Nucleus accumbens (tissue), 56 donors: Measurements from ENCODE around the gene FNIP1.
"Not testable (repeated sequence)": the region's sequence is repeated elsewhere in the genome, so short reads cannot be mapped to it uniquely, and the experiment has no call there.

ENCODE experiments used
- DNase-seq, 56 donors: peaks; one replicate each; lab custom pipeline; 2025; lab: John Stamatoyannopoulos, UW

FNIP1 gene

DNA sequence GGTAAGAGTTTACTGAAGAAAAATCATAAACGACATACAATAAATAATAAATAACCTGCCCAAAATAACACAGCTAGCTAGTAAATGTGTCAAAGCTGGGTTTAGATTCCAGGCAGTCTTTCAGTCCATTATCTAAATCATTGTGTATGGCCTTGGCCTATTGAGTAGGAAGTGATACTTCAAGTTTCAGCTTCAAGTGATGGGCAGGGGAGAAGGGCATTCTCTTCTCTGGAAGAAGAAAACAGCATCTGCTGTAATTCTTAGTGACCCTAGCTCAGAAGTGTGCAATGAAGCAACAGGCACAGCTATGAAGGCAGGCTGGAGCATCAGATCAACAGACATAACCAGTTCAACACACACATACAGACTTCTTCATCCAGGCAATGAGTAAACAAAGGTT is 42.5 kb downstream of the FNIP1 start:
- no peak for DNase-seq

DNA sequence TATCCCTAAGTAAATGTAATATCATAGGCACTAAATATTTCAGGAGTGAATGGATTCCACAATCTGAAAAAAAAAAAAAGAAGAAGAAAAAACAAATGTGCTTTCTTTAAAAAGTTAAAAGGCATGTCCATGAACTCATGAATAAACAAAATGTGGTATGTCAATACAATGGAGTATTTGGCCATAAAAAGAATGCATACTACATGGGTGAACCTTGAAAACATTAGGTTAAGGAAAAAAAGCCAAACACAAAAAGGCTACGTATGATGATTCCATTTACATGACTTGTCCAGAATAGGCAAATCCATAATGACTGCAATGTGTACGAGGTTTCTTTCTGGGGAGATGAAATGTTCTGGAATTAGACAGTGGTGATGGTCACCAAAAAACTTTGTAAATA is 45.3 kb downstream of the FNIP1 start:
- DNase-seq = no peak

GRCh38 chr5:131749723-131750470 is 46.9 kb downstream of the FNIP1 start:
- DNase-seq = no peak

GRCh38 chr5:131749138-131749537 is 47.7 kb downstream of the FNIP1 start:
- DNase-seq = no peak

DNA sequence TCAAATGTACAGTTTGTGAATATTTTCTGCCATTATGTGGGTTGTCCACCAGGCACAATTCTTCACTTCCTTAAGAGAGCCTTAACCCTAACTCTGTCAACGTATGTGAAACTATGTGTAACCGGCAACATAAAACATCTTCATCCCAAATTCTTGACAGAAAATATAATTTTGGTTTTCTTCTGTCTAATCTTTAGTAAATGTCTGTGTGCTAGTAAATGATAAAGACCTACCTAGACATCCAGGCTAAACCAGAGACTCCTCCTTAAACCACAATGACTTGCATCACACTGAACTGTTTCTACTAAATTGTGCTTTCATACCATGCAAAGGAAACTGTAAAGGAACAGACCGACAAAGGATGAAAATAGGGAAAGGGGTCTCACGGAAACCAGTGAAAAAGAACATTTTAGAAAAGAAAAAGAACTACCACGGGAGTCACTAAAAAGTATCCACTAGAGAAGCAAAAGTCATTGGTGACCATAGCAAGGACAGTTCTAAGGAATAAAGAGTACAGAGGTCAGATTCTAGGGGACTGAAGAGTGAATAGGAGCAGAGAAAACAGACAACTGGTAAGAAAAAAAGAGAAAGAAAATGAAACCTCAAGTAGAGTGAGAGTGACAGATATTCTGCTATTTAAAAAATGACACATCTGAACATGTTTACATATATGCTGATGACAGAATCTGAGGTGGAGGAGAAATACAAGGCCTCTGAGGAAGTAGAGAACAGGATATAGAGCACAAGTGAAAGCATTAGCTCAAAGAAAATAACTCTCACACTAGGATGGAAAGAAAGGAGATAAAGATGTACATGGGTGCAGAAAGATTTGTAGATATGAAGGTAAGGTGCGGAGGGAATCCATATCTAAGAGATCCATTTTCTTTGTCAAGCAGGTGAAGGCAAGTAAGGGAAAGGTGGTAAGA is 49.4 kb downstream of the FNIP1 start:
- DNase-seq = no peak

DNA sequence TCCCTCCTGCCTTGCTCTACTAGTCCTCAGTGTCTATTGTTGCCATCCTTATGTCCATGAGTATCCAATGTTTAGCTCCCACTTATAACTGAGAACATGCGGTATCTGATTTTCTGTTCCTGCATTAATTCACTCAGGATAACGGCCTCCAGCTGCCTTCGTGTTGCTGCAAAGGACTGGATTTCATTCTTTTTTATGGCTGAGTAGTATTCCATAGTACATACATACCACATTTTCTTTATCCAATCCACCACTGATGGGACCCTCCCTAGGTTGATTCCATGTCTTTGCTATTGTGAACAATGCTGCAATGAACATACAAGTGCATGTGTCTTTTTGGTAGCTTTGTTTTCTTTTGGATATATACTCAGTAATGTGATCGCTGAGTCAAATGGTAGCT is 50.4 kb downstream of the FNIP1 start:
- no peak for DNase-seq

GRCh38 chr5:131745703-131746102 is 51.1 kb downstream of the FNIP1 start:
- no peak for DNase-seq

- no peak for DNase-seq
These were observed 51.7 kb downstream of the FNIP1 start for GRCh38 chr5:131745155-131745554.

- DNase-seq = no peak
These were observed 56.3 kb downstream of the FNIP1 start for GRCh38 chr5:131740477-131740876.

GRCh38 chr5:131735393-131735792 is 61.4 kb downstream of the FNIP1 start:
- no peak for DNase-seq

- not testable (repeated sequence) for DNase-seq
These were observed 61.9 kb downstream of the FNIP1 start for GRCh38 chr5:131734939-131735338.

- not testable (repeated sequence) for DNase-seq
These were observed 67.5 kb downstream of the FNIP1 start for GRCh38 chr5:131729292-131729691.

DNA sequence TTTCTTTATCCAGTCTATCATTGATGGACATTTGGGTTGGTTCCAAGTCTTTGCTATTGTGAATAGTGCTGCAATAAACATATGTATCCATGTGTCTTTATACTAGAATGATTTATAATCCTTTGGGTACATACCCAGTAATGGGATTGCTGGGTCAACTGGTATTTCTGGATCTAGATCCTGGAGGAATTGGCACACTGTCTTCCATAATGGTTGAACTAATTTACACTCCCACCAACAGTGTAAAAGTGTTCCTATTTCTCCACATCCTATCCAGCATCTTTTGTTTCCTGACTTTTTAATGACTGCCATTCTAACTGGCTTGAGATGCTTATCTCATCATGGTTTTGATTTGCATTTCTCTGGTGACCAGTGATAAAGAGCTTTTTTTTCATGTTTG is 72.7 kb downstream of the FNIP1 start:
- not testable (repeated sequence) for DNase-seq

DNA sequence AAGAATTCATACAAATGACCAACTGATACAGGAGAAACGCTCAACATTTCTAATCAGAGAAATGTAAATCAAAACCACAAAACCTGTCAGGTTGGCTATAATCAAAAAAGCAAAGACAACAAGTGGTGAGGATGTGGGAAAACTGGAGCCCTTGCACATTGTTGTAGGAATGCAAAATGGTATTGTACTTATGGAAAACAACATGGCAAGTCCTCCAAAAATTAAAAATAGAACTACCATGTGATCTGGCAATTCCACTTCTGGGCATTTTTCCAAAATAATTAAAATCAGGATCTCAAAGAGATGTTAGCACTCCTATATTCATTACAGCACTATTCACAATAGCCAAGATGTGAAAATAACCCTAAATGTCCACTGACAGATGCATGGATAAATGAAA is 76.1 kb downstream of the FNIP1 start:
- no peak for DNase-seq

DNA sequence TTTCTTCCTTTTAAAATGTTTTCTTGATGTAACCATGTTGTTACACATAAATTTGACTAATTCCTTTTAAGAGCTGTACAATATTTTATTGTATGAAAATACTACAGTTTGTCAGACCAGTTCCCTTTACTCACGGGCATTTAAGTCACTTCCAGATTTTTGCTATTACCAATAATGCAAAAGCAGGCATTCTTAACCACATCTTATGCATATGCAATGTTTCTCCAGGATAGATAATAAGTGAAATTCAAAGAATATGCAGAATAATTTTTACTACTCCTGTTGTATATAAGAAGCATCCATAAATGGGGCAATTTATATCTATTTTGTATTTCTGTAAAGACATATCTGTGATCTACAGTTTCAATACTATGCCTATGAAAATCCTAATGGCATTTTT is 77.3 kb downstream of the FNIP1 start:
- no peak for DNase-seq

DNA sequence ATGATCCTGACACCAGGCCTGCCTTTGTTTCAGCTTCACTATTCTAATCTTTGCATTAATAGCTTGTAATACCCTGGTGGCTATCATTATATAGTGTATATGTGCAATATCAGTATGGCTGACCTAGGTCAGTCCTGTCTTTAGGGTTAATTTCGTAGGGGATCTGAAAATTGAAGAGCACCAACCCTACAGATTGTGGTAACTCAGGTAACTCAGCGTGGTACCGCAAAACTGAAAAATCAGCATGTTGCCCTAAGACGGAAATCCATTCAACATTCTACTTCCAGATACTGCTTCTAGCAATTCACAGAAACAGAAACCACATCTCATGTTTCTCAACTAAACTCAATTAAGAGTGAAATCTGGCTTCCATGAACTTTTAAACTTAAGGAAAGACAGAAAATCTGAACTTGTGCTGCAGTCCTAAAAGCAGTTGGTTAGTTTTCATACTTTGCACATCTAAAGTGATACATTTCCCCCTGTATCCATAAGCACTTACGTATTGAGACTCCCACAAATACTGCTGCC is 78.3 kb downstream of the FNIP1 start:
- no peak for DNase-seq

GRCh38 chr5:131717164-131717563 is 79.7 kb downstream of the FNIP1 start:
- DNase-seq = not testable (repeated sequence)

DNA sequence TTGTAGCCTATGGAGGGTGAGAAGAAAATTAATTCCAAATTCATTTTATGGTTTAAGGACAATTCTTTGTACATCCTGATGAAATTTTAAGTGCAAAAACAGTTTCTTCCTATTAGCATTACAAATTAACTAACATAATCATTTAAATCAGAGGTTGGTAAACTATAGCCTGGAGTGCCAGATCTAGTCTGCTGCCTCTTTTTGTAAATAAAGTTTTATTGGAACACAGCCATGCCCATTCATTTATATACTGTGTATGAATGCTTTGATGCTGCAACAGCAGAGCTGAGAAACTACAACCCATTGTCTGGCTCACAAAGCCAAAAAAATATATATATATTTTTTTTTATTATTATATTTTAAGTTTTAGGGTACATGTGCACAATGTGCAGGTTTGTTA is 80.2 kb downstream of the FNIP1 start:
- no peak for DNase-seq

GRCh38 chr5:131710391-131710790 is 86.4 kb downstream of the FNIP1 start:
- DNase-seq = no peak

- DNase-seq = no peak
These were observed 87.8 kb downstream of the FNIP1 start for GRCh38 chr5:131709043-131709442.

DNA sequence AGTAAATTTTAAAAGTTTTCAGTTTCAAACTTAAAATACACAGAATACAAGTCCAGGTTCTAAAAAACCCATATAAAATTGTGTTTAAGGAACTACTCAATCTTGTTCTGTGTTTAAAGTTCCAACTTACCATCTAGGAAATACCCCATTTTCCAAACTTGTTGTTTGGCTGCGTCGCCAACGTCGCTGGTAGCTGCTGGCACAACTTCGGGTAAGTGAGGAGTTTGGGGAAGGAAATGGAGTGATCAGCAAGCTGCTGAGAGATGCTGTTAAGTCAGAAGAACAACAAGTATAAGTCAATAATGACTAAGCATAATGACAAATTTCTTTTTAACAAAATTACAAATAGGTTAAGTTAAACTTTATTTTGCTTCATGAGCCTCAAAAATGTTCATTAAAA is 90.5 kb downstream of the FNIP1 start:
- no peak for DNase-seq

GRCh38 chr5:131694926-131695325 is 101.9 kb downstream of the FNIP1 start:
- no peak for DNase-seq
